Fibroblast of pulmonary artery (primary cell): Measurements from ENCODE around the gene SURF2.

Source experiments
- DNase-seq: peaks from one replicate; pipeline ENCODE4 v3.0.0-alpha.2; 2010; ENCODE audit warnings: low read depth
- H3K4me3 ChIP-seq: replicated peaks from 2 replicates; pipeline ENCODE4 v1.5.1; 2011; ENCODE audit warnings: low read depth, mild to moderate bottlenecking, control low read depth, low read length, moderate library complexity
- CTCF ChIP-seq: IDR thresholded peaks from 2 replicates; pipeline ENCODE4 v1.5.1; 2011; ENCODE audit warnings: mild to moderate bottlenecking, control low read depth, low read length, inconsistent platforms; ENCODE audit errors: missing control alignments

SURF2 gene

GRCh38 chr9:133378408-133378962 lies 22.1 kb downstream of the SURF2 start:
- no peak for TF ChIP-seq CTCF
- H3K4me3 ChIP-seq = no peak overlapping the region

GRCh38 chr9:133379153-133380086 lies 23.1 kb downstream of the SURF2 start:
- H3K4me3 ChIP-seq = no peak overlapping the region
- TF ChIP-seq CTCF = no peak
- DNase-seq = no peak

More at GRCh38 chr9:133378408-133378962, 22.1 kb downstream of the SURF2 start:
- DNase-seq = no peak

GRCh38 chr9:133380734-133381133 lies 24.4 kb downstream of the SURF2 start:
- no peak for TF ChIP-seq CTCF
- no peak overlapping the region for H3K4me3 ChIP-seq
- DNase-seq = no peak

- no peak for TF ChIP-seq CTCF
- no peak overlapping the region for H3K4me3 ChIP-seq
- DNase-seq = no peak
These were observed 26.3 kb downstream of the SURF2 start for GRCh38 chr9:133382507-133383141.

GRCh38 chr9:133383438-133383837 lies 27.1 kb downstream of the SURF2 start:
- no peak for TF ChIP-seq CTCF
- no peak for DNase-seq
- no peak overlapping the region for H3K4me3 ChIP-seq

- no peak for TF ChIP-seq CTCF
- no peak for DNase-seq
These were observed 28.5 kb downstream of the SURF2 start for GRCh38 chr9:133384736-133385321.

More at GRCh38 chr9:133384736-133385321, 28.5 kb downstream of the SURF2 start:
- no peak overlapping the region for H3K4me3 ChIP-seq
